Measurements from ENCODE around the gene PFDN1.

GRCh38 chr5:140232731-140233130 is 70.2 kb downstream of the PFDN1 start:
- TF ChIP-seq CTCF (IDR thresholded peaks at IDR 0.05) = no peak
- TF ChIP-seq POLR2A (IDR thresholded peaks at IDR 0.05) = no peak

All from adrenal gland (tissue), 5 donors.